Astrocyte (in vitro differentiated cells and primary cell): ENCODE measurements around the gene SGIP1. TPM values are rescaled to one million over a fixed set of nuclear protein-coding genes. Genes with fewer than 3 reads are reported as not detected.

Experiments used
- DNase-seq: peaks from one replicate; pipeline ENCODE4 v3.0.0-alpha.2; 2010; ENCODE audit warnings: low read depth
- FAIRE-seq: peaks from 2 replicates; lab custom pipeline; 2011; peaks lifted over from hg19 to GRCh38; lab: Jason Lieb, UNC
- H2AFZ ChIP-seq: 2 replicates; pipeline ENCODE4 v1.6.0; 2012; ENCODE audit warnings: low read depth, low read length, inconsistent platforms
- H3K27ac ChIP-seq: 2 replicates; pipeline ENCODE4 v1.5.1; 2011; ENCODE audit warnings: low read depth, low read length, inconsistent platforms
- H3K27me3 ChIP-seq: 2 replicates; pipeline ENCODE4 v1.6.0; 2011; ENCODE audit warnings: low read length, inconsistent platforms; ENCODE audit not compliant: insufficient read depth
- H3K36me3 ChIP-seq: 2 replicates; pipeline ENCODE4 v1.5.1; 2011; ENCODE audit warnings: low read length, inconsistent platforms; ENCODE audit not compliant: insufficient read depth
- H3K4me1 ChIP-seq: 2 replicates; pipeline ENCODE4 v1.5.1; 2011; ENCODE audit warnings: low read length, inconsistent platforms; ENCODE audit not compliant: insufficient read depth
- H3K4me2 ChIP-seq: 2 replicates; pipeline ENCODE4 v1.6.0; 2012; ENCODE audit warnings: low read length, inconsistent platforms
- H3K4me3 ChIP-seq: 2 replicates; pipeline ENCODE4 v1.5.1; 2011; ENCODE audit warnings: low read depth, mild to moderate bottlenecking, low read length, inconsistent platforms; ENCODE audit not compliant: insufficient read depth
- H3K79me2 ChIP-seq: 2 replicates; pipeline ENCODE4 v1.6.0; 2012; ENCODE audit warnings: mild to moderate bottlenecking, low read length, inconsistent platforms; ENCODE audit not compliant: insufficient read depth
- H3K9ac ChIP-seq: 2 replicates; pipeline ENCODE4 v1.6.0; 2012; ENCODE audit warnings: mild to moderate bottlenecking, low read length, inconsistent platforms
- H3K9me3 ChIP-seq: 2 replicates; pipeline ENCODE4 v1.5.1; 2012; ENCODE audit warnings: low read depth, mild to moderate bottlenecking, low read length, inconsistent platforms; ENCODE audit not compliant: insufficient read depth
- H4K20me1 ChIP-seq: 2 replicates; pipeline ENCODE4 v1.6.0; 2012; ENCODE audit warnings: low read length, inconsistent platforms; ENCODE audit not compliant: insufficient read depth
- H3K27ac Mint-ChIP-seq: one replicate; pipeline ENCODE4 v1.8.0; 2021; ENCODE audit warnings: mild to moderate bottlenecking, mixed read lengths; ENCODE audit not compliant: unreplicated experiment
- H3K27me3 Mint-ChIP-seq: one replicate; pipeline ENCODE4 v1.8.0; 2021; ENCODE audit warnings: low read depth, mixed read lengths; ENCODE audit not compliant: unreplicated experiment
- H3K36me3 Mint-ChIP-seq: one replicate; pipeline ENCODE4 v1.8.0; 2021; ENCODE audit warnings: low read depth, mixed read lengths; ENCODE audit not compliant: unreplicated experiment
- H3K4me1 Mint-ChIP-seq: one replicate; pipeline ENCODE4 v1.8.0; 2021; ENCODE audit warnings: low read depth, mixed read lengths; ENCODE audit not compliant: unreplicated experiment
- H3K4me3 Mint-ChIP-seq: one replicate; pipeline ENCODE4 v1.8.0; 2021; ENCODE audit warnings: mild to moderate bottlenecking, moderate library complexity, mixed read lengths; ENCODE audit not compliant: unreplicated experiment
- H3K9me3 Mint-ChIP-seq: one replicate; pipeline ENCODE4 v1.8.0; 2021; ENCODE audit warnings: mild to moderate bottlenecking, mixed read lengths; ENCODE audit not compliant: unreplicated experiment
- EZH2 ChIP-seq: IDR thresholded peaks from 2 replicates; pipeline ENCODE4 v1.6.1; 2012; ENCODE audit warnings: mild to moderate bottlenecking, low read length, inconsistent platforms; ENCODE audit not compliant: insufficient read depth
- total RNA-seq: library from RNA; stranded (reverse); gene quantifications from 2 replicates; pipeline ENCODE4 v1.2.1, GENCODE V29; 2021
- TF ChIP-seq, protein P1 (sequence below): IDR thresholded peaks from 2 replicates; pipeline ENCODE4 v1.5.1; 2011; ENCODE audit warnings: low read depth, mild to moderate bottlenecking, inconsistent platforms, low read length, moderate library complexity; ENCODE audit not compliant: insufficient read depth

The SGIP1 gene
- total RNA-seq, 1 donor from 2014 or later: 8.8 TPM

DNA sequence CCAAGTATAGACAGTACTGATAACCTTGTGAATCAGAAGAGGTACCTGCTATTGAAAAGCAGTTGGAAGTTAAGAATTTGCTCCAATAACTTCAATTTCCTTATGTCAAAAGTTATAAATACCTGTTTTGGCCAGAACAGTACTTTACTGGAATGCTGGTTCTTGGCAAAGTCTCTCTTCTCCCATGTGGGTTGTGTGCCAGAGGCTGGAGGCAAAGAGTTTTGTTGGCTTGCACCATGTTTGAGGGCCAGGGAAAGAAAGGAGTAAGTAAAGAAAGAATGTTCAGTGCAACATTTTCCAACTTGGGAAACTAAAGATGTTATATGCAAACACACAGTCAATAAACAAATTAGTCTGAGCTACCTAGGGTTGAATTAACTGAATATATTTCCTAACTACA is 151.3 kb downstream of the SGIP1 start:
- peak; percentile 23 for DNase-seq
- H3K4me2 ChIP-seq: no peak overlapping the region
- H3K4me1 ChIP-seq: peaks cover 15% of the 10 kb centered on the region
- Mint-ChIP-seq H3K4me1 (peaks cover 12% of the 10 kb centered on the region), H3K27ac (peak overlapping the region; percentile 20), H3K27me3 (peaks cover 2% of the 10 kb centered on the region), H3K9me3 (peaks cover 12% of the 10 kb centered on the region), H3K36me3 (peaks cover 5% of the 10 kb centered on the region), H3K4me3 (no peak overlapping the region)
- H3K27ac ChIP-seq: peak overlapping the region; percentile 19
- H3K9ac ChIP-seq: no peak overlapping the region
- TF ChIP-seq, protein P1, sequence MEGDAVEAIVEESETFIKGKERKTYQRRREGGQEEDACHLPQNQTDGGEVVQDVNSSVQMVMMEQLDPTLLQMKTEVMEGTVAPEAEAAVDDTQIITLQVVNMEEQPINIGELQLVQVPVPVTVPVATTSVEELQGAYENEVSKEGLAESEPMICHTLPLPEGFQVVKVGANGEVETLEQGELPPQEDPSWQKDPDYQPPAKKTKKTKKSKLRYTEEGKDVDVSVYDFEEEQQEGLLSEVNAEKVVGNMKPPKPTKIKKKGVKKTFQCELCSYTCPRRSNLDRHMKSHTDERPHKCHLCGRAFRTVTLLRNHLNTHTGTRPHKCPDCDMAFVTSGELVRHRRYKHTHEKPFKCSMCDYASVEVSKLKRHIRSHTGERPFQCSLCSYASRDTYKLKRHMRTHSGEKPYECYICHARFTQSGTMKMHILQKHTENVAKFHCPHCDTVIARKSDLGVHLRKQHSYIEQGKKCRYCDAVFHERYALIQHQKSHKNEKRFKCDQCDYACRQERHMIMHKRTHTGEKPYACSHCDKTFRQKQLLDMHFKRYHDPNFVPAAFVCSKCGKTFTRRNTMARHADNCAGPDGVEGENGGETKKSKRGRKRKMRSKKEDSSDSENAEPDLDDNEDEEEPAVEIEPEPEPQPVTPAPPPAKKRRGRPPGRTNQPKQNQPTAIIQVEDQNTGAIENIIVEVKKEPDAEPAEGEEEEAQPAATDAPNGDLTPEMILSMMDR: no peak
- TF ChIP-seq EZH2: no peak
- peaks cover 2% of the 10 kb centered on the region for H3K27me3 ChIP-seq
- peaks cover 9% of the 10 kb centered on the region for H3K36me3 ChIP-seq
- no peaks in the 10 kb centered on the region for H3K9me3 ChIP-seq
- peak; percentile 49 for FAIRE-seq
- no peaks in the 10 kb centered on the region for H3K79me2 ChIP-seq
- H4K20me1 ChIP-seq: no peaks in the 10 kb centered on the region
- H3K4me3 ChIP-seq: no peak overlapping the region
- no peak overlapping the region for H2AFZ ChIP-seq

DNA sequence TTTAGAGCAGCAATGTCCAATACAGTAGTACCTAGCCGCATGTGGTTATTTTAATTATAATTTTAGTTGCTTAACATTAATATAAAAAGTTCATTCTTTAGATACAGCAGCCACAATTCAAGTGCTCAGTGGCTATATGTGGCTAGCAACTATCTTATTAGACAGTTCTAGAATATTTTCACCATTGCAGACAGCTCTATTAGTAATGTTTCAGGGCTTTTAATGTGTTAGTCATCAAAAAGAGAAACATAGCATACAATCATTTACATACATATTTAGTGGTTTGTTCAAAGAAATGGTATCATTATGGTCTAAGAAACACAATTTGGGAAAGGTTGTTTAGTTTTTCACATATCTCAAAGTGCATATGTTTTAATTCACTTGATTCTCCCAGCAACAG is 151.7 kb downstream of the SGIP1 start:
- Mint-ChIP-seq H3K4me1 (peaks cover 12% of the 10 kb centered on the region), H3K9me3 (peaks cover 12% of the 10 kb centered on the region), H3K27ac (peak overlapping the region; percentile 14), H3K27me3 (peaks cover 2% of the 10 kb centered on the region), H3K4me3 (no peak overlapping the region), H3K36me3 (peaks cover 5% of the 10 kb centered on the region)
- Histone ChIP-seq H4K20me1 (no peaks in the 10 kb centered on the region), H3K27ac (no peak overlapping the region), H3K4me2 (no peak overlapping the region), H3K4me3 (no peak overlapping the region), H3K4me1 (peaks cover 15% of the 10 kb centered on the region), H3K79me2 (no peaks in the 10 kb centered on the region), H2AFZ (no peak overlapping the region), H3K27me3 (peaks cover 2% of the 10 kb centered on the region), H3K9me3 (no peaks in the 10 kb centered on the region), H3K36me3 (peaks cover 9% of the 10 kb centered on the region), H3K9ac (no peak overlapping the region)
- TF ChIP-seq EZH2: no peak
- TF ChIP-seq, protein P1: no peak
- DNase-seq: peak; percentile 60
- peak; percentile 9 for FAIRE-seq

DNA sequence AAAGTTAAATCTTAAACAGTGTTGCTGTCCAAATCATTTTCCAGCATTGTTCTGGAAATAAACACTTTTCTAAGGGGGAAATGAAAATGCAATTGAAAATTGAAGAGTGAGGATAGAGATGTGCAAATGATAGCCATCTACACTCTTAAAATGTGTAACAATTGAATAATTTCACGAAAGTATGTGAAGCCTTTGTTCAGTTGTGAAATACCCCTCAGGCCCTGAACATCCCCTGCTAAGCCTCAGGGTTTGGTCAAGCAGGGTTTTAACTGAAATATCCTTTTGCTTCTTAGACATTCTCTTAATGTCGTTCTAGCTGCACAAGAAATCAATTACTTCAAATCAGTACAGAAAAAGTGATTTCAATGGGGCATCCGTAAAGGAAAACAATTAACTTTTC is 152.5 kb downstream of the SGIP1 start:
- H3K4me3 ChIP-seq: no peak overlapping the region
- no peak overlapping the region for H3K9ac ChIP-seq
- no peak overlapping the region for H3K27ac ChIP-seq
- no peak overlapping the region for H3K4me3 Mint-ChIP-seq
- no peak for TF ChIP-seq EZH2
- H3K79me2 ChIP-seq: no peaks in the 10 kb centered on the region
- H3K4me1 ChIP-seq: peaks cover 15% of the 10 kb centered on the region
- H3K27ac Mint-ChIP-seq: no peak overlapping the region
- H3K4me2 ChIP-seq: no peak overlapping the region
- FAIRE-seq: peak; percentile 60
- no peaks in the 10 kb centered on the region for H3K9me3 ChIP-seq
- H3K4me1 Mint-ChIP-seq: peaks cover 12% of the 10 kb centered on the region
- no peaks in the 10 kb centered on the region for H4K20me1 ChIP-seq
- H3K36me3 Mint-ChIP-seq: peaks cover 5% of the 10 kb centered on the region
- H3K9me3 Mint-ChIP-seq: peaks cover 12% of the 10 kb centered on the region
- H3K27me3 ChIP-seq: peaks cover 2% of the 10 kb centered on the region
- no peak for DNase-seq
- H3K27me3 Mint-ChIP-seq: peaks cover 2% of the 10 kb centered on the region
- no peak overlapping the region for H2AFZ ChIP-seq
- H3K36me3 ChIP-seq: peaks cover 9% of the 10 kb centered on the region
